Pancreas (tissue), 10 donors: ENCODE measurements around the gene TTLL5. TPM values are rescaled to one million over a fixed set of nuclear protein-coding genes. Genes with fewer than 3 reads are reported as not detected.

Experiments used
- ATAC-seq, 4 donors: fragments of 200-7000 bp; cut with Tn5 transposase; one replicate each; pipeline versions ENCODE4 v1.8.0 to v1.9.1; 2020; ENCODE audit warnings: mild to moderate bottlenecking in 4 of 4, moderate library complexity in 4 of 4
- DNase-seq, 6 donors: peaks; one replicate each; pipeline ENCODE4 v3.0.0-alpha.2; 2020
- FAIRE-seq: peaks from 2 replicates; lab custom pipeline; 2012; peaks lifted over from hg19 to GRCh38; lab: Jason Lieb, UNC
- H3K27ac ChIP-seq, 4 donors: fragments of 200-600 bp; sonication (generic); 1 replicate in 3 of 4; 2 replicates in 1 of 4; pipeline versions ENCODE4 v1.5.0 to v1.8.0; 2020
- H3K27me3 ChIP-seq, 4 donors: fragments of 200-600 bp; one replicate each; pipeline ENCODE4 v1.8.0; 2021
- H3K36me3 ChIP-seq, 3 donors: fragments of 200-600 bp; sonication (generic) in 1 of 3; one replicate each; pipeline versions ENCODE4 v1.5.0 to v1.8.0; 2020 to 2021
- H3K4me1 ChIP-seq, 3 donors: fragments of 200-600 bp; one replicate each; pipeline ENCODE4 v1.8.0; 2021
- H3K4me3 ChIP-seq, 4 donors: fragments of 200-600 bp; sonication (generic) in 2 of 4; one replicate each; pipeline versions ENCODE4 v1.5.0 to v1.8.0; 2020 to 2021
- H3K9me3 ChIP-seq, 4 donors: fragments of 200-600 bp; one replicate each; pipeline ENCODE4 v1.8.0; 2021
- WGBS, 2 donors: extraction: QIAGEN DNeasy Blood & Tissue Kit; methylation state at CpG; one replicate each; pipeline ENCODE4 v1.1.7; 2013; 5-methylcytosine and 5-hydroxymethylcytosine counted together
- intact Hi-C, 3 donors: fragments of 100-400 bp; cut with DNase I; formaldehyde crosslinking; loops; one replicate each; pipeline versions ENCODE4 v1.11.1 to v1.14.2; 2022
- polyA plus RNA-seq, 2 donors: library from polyadenylated mRNA; stranded (reverse); fragments of 200-250 nt; gene quantifications; one replicate each; pipeline ENCODE4 v1.2.3, GENCODE V29; 2013
- total RNA-seq, 6 donors: library from RNA; stranded (reverse); fragmentation: NEBNext Ultra II Directional in 4 of 6; extraction: Animal tissue kit (Norgen Biotek cat#: 25700) in 4 of 6; gene quantifications; one replicate each; pipeline versions ENCODE4 v1.2.1 to v1.2.4, GENCODE V29; 2021 to 2023
- TF ChIP-seq, protein P1 (sequence below), 4 donors: fragments of 200-600 bp; sonication (generic) in 3 of 4; IDR thresholded peaks; one replicate each; pipeline versions ENCODE4 v1.5.0 to v1.8.0; 2021; ENCODE audit warnings: antibody characterized with exemption in 4 of 4
- donor health status: healthy with polysubstance abuse.
- donor health status: DM: no; HTN: no; CAD: no; lungs with moderate emphysema.
- donor health status: DM: no; HTN: no; CAD: no.
- donor health status: control.
- donor health status: control.
- donor health status: Bipolar disorder and iron deficiency.
- donor health status: DM: yes; HTN: yes; CAD: no.
- donor health status: DM: no; HTN: no; CAD: no.
- donor health status: DM: no; HTN: no; CAD: no.
- donor health status: DM: yes; HTN: yes; CAD: no.

TTLL5 gene
- 10 to 100 TPM; 11.0 to 22.6 (median 13.8) TPM for total RNA-seq
- polyA plus RNA-seq: 1 to 10 TPM; 7.6 to 8.1 TPM

- intact Hi-C loops: no loop called here
- Histone ChIP-seq H3K27ac (peak within 1 kb of the TSS; percentile 86 to 90 (median 89)), H3K27me3 (no peaks in the 10 kb centered on the region), H3K9me3 (no peaks in the 10 kb centered on the region), H3K4me3 (peak within 1 kb of the TSS; percentile 47 to 97 (median 92)), H3K4me1 (peaks cover 0 to 13% (median 0%) of the 10 kb centered on the region in 3 donors), H3K36me3 (peaks cover 0 to 4% (median 0%) of the 10 kb centered on the region in 3 donors)
- peak; percentile 92 to 97 (median 94) for ATAC-seq
- peak; percentile 90 for FAIRE-seq
- TF ChIP-seq, protein P1, sequence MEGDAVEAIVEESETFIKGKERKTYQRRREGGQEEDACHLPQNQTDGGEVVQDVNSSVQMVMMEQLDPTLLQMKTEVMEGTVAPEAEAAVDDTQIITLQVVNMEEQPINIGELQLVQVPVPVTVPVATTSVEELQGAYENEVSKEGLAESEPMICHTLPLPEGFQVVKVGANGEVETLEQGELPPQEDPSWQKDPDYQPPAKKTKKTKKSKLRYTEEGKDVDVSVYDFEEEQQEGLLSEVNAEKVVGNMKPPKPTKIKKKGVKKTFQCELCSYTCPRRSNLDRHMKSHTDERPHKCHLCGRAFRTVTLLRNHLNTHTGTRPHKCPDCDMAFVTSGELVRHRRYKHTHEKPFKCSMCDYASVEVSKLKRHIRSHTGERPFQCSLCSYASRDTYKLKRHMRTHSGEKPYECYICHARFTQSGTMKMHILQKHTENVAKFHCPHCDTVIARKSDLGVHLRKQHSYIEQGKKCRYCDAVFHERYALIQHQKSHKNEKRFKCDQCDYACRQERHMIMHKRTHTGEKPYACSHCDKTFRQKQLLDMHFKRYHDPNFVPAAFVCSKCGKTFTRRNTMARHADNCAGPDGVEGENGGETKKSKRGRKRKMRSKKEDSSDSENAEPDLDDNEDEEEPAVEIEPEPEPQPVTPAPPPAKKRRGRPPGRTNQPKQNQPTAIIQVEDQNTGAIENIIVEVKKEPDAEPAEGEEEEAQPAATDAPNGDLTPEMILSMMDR (IDR thresholded peaks at IDR 0.05): no peak
- DNase-seq: peak; percentile 98 to 99 (median 98)
- 0% methylated on average over 57 to 60 of the region's 60 CpGs for WGBS, 2 donors
Observed at GRCh38 chr14:75660630-75661498, at the start of gene TTLL5, which contains the start of gene ERG28. TTLL5 (plus strand) TSS chr14:75661246; CDS start chr14:75663150, 1,904 bp downstream. ERG28 (minus strand) TSS chr14:75660876; CDS start chr14:75657502, 3,374 bp downstream.

DNA sequence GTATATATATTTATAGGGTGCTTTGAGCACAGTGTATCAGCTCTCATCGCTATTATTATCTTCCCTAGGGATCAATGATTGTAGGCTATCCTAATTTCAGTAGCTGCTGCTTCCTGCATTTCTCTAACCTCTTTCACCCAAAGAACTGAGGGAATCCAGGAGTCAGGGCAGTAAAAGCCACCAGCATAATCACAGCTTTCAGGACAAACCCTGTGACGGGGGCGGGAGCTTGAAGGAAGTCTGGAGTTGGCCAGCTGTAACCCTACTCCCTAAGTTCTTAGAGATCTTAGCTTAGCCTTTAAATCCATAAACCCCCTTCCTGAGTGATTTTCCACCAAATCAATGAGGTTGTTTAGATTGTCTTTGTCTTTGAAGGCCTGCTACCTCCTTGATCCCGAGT is 48.9 kb upstream of the TTLL5 start:
- no peak for FAIRE-seq

GRCh38 chr14:75614179-75614578 is 46.9 kb upstream of the TTLL5 start:
- Histone ChIP-seq H3K4me1 (no peaks in the 10 kb centered on the region), H3K27ac (no peak overlapping the region), H3K4me3 (no peak overlapping the region), H3K9me3 (no peaks in the 10 kb centered on the region), H3K36me3 (no peaks in the 10 kb centered on the region), H3K27me3 (no peaks in the 10 kb centered on the region)
- ATAC-seq (peak in 2 of 4 donors; percentile 40 to 59), DNase-seq (no peak), FAIRE-seq (no peak)
- intact Hi-C loops: no loop called here
- WGBS, 2 donors: 59% methylated on average over 4 of the region's 4 CpGs
- TF ChIP-seq, protein P1 (IDR thresholded peaks at IDR 0.05): no peak

More for the DNA sequence above, 48.9 kb upstream of the TTLL5 start:
- H3K36me3 ChIP-seq: no peaks in the 10 kb centered on the region
- intact Hi-C loops: no loop called here
- H3K4me3 ChIP-seq: no peak overlapping the region
- no peak for DNase-seq
- no peak for ATAC-seq
- no peaks in the 10 kb centered on the region for H3K27me3 ChIP-seq
- WGBS, 2 donors: 76 to 81% methylated on average over 4 of the region's 4 CpGs
- H3K4me1 ChIP-seq: no peaks in the 10 kb centered on the region
- H3K27ac ChIP-seq: no peak overlapping the region
- TF ChIP-seq, protein P1 (IDR thresholded peaks at IDR 0.05): no peak
- H3K9me3 ChIP-seq: no peaks in the 10 kb centered on the region

- ATAC-seq (peak in 3 of 4 donors; percentile 21 to 82 (median 75)), FAIRE-seq (no peak), DNase-seq (peak in 1 of 6 donors; percentile 30)
- WGBS, 2 donors: 62 to 66% methylated on average over 4 of the region's 4 CpGs
- H3K9me3 ChIP-seq: no peaks in the 10 kb centered on the region
- no peak overlapping the region for H3K4me3 ChIP-seq
- no peak overlapping the region for H3K27ac ChIP-seq
- no peaks in the 10 kb centered on the region for H3K27me3 ChIP-seq
- TF ChIP-seq, protein P1 (IDR thresholded peaks at IDR 0.05): no peak
- H3K4me1 ChIP-seq: no peaks in the 10 kb centered on the region
- H3K36me3 ChIP-seq: no peaks in the 10 kb centered on the region
- intact Hi-C loops: no loop called here
Observed at GRCh38 chr14:75615200-75615599, 45.8 kb upstream of the TTLL5 start.
